Spleen (tissue), 11 donors: ENCODE measurements around the gene ATP5IF1. TPM values are rescaled to one million over a fixed set of nuclear protein-coding genes. Genes with fewer than 3 reads are reported as not detected.

ENCODE experiments used
- DNase-seq: peaks from one replicate; pipeline ENCODE4 v3.0.0-alpha.2; 2020
- H3K27ac ChIP-seq, 8 donors: fragments of 200-600 bp; sonication (generic) in 7 of 8; 1 replicate in 4 of 8; 2 replicates in 4 of 8; pipeline versions ENCODE4 v1.5.0 to v1.8.0; 2016 to 2021; ENCODE audit warnings: inconsistent platforms in 4 of 8, mild to moderate bottlenecking in 4 of 8, moderate library complexity in 1 of 8
- H3K27me3 ChIP-seq, 7 donors: fragments of 200-600 bp; sonication (generic) in 6 of 7; replicated peaks in 1 of 7; 1 replicate in 4 of 7; 2 replicates in 3 of 7; pipeline versions ENCODE4 v1.5.0 to v1.8.0; 2016 to 2021; ENCODE audit warnings: inconsistent platforms in 3 of 7, mild to moderate bottlenecking in 1 of 7
- H3K36me3 ChIP-seq, 6 donors: fragments of 200-600 bp; sonication (generic) in 5 of 6; 1 replicate in 4 of 6; 2 replicates in 2 of 6; pipeline versions ENCODE4 v1.5.0 to v1.8.0; 2016 to 2021; ENCODE audit warnings: inconsistent platforms in 2 of 6
- H3K4me1 ChIP-seq, 6 donors: fragments of 200-600 bp; sonication (generic) in 5 of 6; 1 replicate in 3 of 6; 2 replicates in 3 of 6; pipeline versions ENCODE4 v1.5.0 to v1.8.0; 2016 to 2021; ENCODE audit warnings: inconsistent platforms in 3 of 6
- H3K4me3 ChIP-seq, 8 donors: fragments of 200-600 bp; sonication (generic) in 7 of 8; 1 replicate in 4 of 8; 2 replicates in 4 of 8; pipeline versions ENCODE4 v1.5.0 to v1.8.0; 2016 to 2021; ENCODE audit warnings: inconsistent platforms in 4 of 8, mild to moderate bottlenecking in 4 of 8, moderate library complexity in 2 of 8
- H3K9me3 ChIP-seq, 8 donors: fragments of 200-600 bp; sonication (generic) in 7 of 8; 1 replicate in 4 of 8; 2 replicates in 4 of 8; pipeline versions ENCODE4 v1.5.0 to v1.8.0; 2016 to 2021; ENCODE audit warnings: inconsistent platforms in 4 of 8
- CTCF ChIP-seq, 11 experiments: fragments of 200-600 bp in 7 of 11; fragments of 450-650 bp in 4 of 11; sonication (generic) in 4 of 11; IDR thresholded peaks in 8 of 11; conservative IDR thresholded peaks in 3 of 11; 1 replicate in 7 of 11; 2 replicates in 4 of 11; pipeline versions ENCODE4 v1.4.0 to v1.8.0; 2016 to 2021; ENCODE audit warnings: antibody characterized with exemption in 11 of 11, inconsistent platforms in 4 of 11, mild to moderate bottlenecking in 1 of 11
- POLR2A ChIP-seq, 3 donors: fragments of 450-650 bp; IDR thresholded peaks; one replicate each; pipeline ENCODE4 v1.5.1; 2017; ENCODE audit warnings: antibody characterized with exemption in 3 of 3, mild to moderate bottlenecking in 1 of 3
- POLR2AphosphoS5 ChIP-seq, 3 donors: sonication (generic); formaldehyde crosslinking; IDR thresholded peaks; one replicate each; pipeline ENCODE4 v1.5.1; 2017; ENCODE audit warnings: antibody characterized with exemption in 3 of 3
- WGBS, 5 donors: extraction: QIAGEN DNeasy Blood & Tissue Kit in 3 of 5; methylation state at CpG; one replicate each; pipeline versions ENCODE4 v1.1.5 to v1.1.7; 2013 to 2018; 5-methylcytosine and 5-hydroxymethylcytosine counted together
- intact Hi-C: fragments of 100-400 bp; cut with DNase I; formaldehyde crosslinking; loops from one replicate; pipeline ENCODE4 v1.15.0; 2023; ENCODE audit warnings: low total_unique reads
- polyA plus RNA-seq, 3 donors: library from polyadenylated mRNA; stranded (reverse); fragments of 200-250 nt; gene quantifications; one replicate each; pipeline ENCODE4 v1.2.1, GENCODE V29; 2013
- total RNA-seq, 7 donors: library from RNA; depleted of rRNA in 3 of 7; stranded (reverse); fragments of >200 nt in 3 of 7; fragmentation: NEBNext Ultra II Directional in 4 of 7; extraction: Animal tissue kit (Norgen Biotek cat#: 25700) in 4 of 7; gene quantifications; one replicate each; pipeline versions ENCODE4 v1.1.0 to v1.2.1, GENCODE V29; 2016 to 2021
- donor health status: healthy with polysubstance abuse.
- donor health status: DM: no; HTN: no; CAD: no; lungs with moderate emphysema.
- donor health status: DM: no; HTN: no; CAD: no.
- donor health status: Bipolar disorder and iron deficiency.
- donor health status: healthy.
- donor health status: DM: no; HTN: no; CAD: no.
- donor health status: DM: yes; HTN: yes; CAD: no.

The ATP5IF1 gene
- total and polyA plus RNA-seq, 10 donors, result 75.4 to 411 (median 202) TPM

- intact Hi-C loops, result no loop called here
- no peak for DNase-seq
- Histone ChIP-seq H3K27me3 (no peaks in the 10 kb centered on the region), H3K36me3 (peaks cover 2 to 99% (median 49%) of the 10 kb centered on the region in 6 donors), H3K4me1 (peaks cover 0 to 11% (median 5%) of the 10 kb centered on the region in 6 donors), H3K4me3 (no peak overlapping the region), H3K27ac (no peak overlapping the region), H3K9me3 (no peaks in the 10 kb centered on the region)
- 39 to 91% (median 71%) methylated on average over 2 of the region's 2 CpGs for WGBS, 5 donors
- TF ChIP-seq CTCF (IDR thresholded peaks at IDR 0.05 in 8 of 11, conservative IDR thresholded peaks at IDR 0.05 in 3 of 11) (no peak), POLR2A (IDR thresholded peaks at IDR 0.05) (no peak), POLR2AphosphoS5 (IDR thresholded peaks at IDR 0.05) (no peak)
Observed at GRCh38 chr1:28213315-28213714, 22.6 kb upstream of the ATP5IF1 start.

GRCh38 chr1:28229089-28229488, 6.8 kb upstream of the ATP5IF1 start:
- H3K9me3 ChIP-seq, result no peaks in the 10 kb centered on the region
- H3K4me3 ChIP-seq, result no peak overlapping the region
- intact Hi-C loops, result no loop called here
- H3K27me3 ChIP-seq, result no peaks in the 10 kb centered on the region
- H3K4me1 ChIP-seq, result peaks cover 17 to 50% (median 33%) of the 10 kb centered on the region in 6 donors
- peaks cover 0 to 70% (median 59%) of the 10 kb centered on the region in 6 donors for H3K36me3 ChIP-seq
- no peak overlapping the region for H3K27ac ChIP-seq
- TF ChIP-seq CTCF (IDR thresholded peaks at IDR 0.05 in 8 of 11, conservative IDR thresholded peaks at IDR 0.05 in 3 of 11), result no peak
- no peak for DNase-seq

GRCh38 chr1:28229996-28230395, 5.9 kb upstream of the ATP5IF1 start:
- Histone ChIP-seq H3K9me3 (no peaks in the 10 kb centered on the region), H3K27me3 (no peaks in the 10 kb centered on the region), H3K4me1 (peaks cover 17 to 58% (median 36%) of the 10 kb centered on the region in 6 donors), H3K4me3 (no peak overlapping the region), H3K27ac (no peak overlapping the region), H3K36me3 (peaks cover 0 to 61% (median 51%) of the 10 kb centered on the region in 6 donors)
- TF ChIP-seq POLR2A (IDR thresholded peaks at IDR 0.05) (no peak), CTCF (IDR thresholded peaks at IDR 0.05 in 8 of 11, conservative IDR thresholded peaks at IDR 0.05 in 3 of 11) (no peak), POLR2AphosphoS5 (IDR thresholded peaks at IDR 0.05) (no peak)
- no peak for DNase-seq
- 84 to 91% (median 89%) methylated on average over 2 of the region's 2 CpGs for WGBS, 5 donors
- intact Hi-C loops, result no loop called here

GRCh38 chr1:28232558-28233263, 3.2 kb upstream of the ATP5IF1 start, which contains the start of gene DNAJC8:
DNAJC8 (minus strand) TSS chr1:28233029; CDS start chr1:28232998, 31 bp downstream.
- DNase-seq, result peak; percentile 99
- H3K4me1 ChIP-seq, result peaks cover 31 to 81% (median 55%) of the 10 kb centered on the region in 6 donors
- no peaks in the 10 kb centered on the region for H3K9me3 ChIP-seq
- H3K27ac ChIP-seq, result peak within 1 kb of the TSS; percentile 49 to 88 (median 85)
- intact Hi-C loops, result no loop called here
- TF ChIP-seq CTCF (IDR thresholded peaks at IDR 0.05 in 8 of 11, conservative IDR thresholded peaks at IDR 0.05 in 3 of 11) (peak in 1 of 11 experiments; percentile 9), POLR2A (IDR thresholded peaks at IDR 0.05) (peak in 1 of 3 donors; percentile 46), POLR2AphosphoS5 (IDR thresholded peaks at IDR 0.05) (peak; percentile 95 to 97 (median 97))
- H3K27me3 ChIP-seq, result no peaks in the 10 kb centered on the region
- peaks cover 0 to 34% (median 25%) of the 10 kb centered on the region in 6 donors for H3K36me3 ChIP-seq
- 0 to 1% (median 0%) methylated on average over 37 to 40 of the region's 40 CpGs for WGBS, 5 donors
- H3K4me3 ChIP-seq, result peak within 1 kb of the TSS; percentile 79 to 97 (median 87)
